ENCODE measurements around the gene EP400.
"Not testable (repeated sequence)": the region's sequence is repeated elsewhere in the genome, so short reads cannot be mapped to it uniquely, and the experiment has no call there.

The EP400 gene

GRCh38 chr12:132071830-132072384, 122.2 kb downstream of the EP400 start:
- DNase-seq, result no peak

- DNase-seq, result no peak
These were observed 124.5 kb downstream of the EP400 start for GRCh38 chr12:132074216-132074615.

- DNase-seq, result no peak
These were observed 125.4 kb downstream of the EP400 start for GRCh38 chr12:132075026-132075713.

GRCh38 chr12:132075714-132076553, 126.2 kb downstream of the EP400 start:
- no peak for DNase-seq

GRCh38 chr12:132076711-132077110, 127.0 kb downstream of the EP400 start:
- no peak for DNase-seq

- no peak for DNase-seq
These were observed 127.8 kb downstream of the EP400 start for GRCh38 chr12:132077322-132078100.

GRCh38 chr12:132078190-132078589, 128.4 kb downstream of the EP400 start:
- DNase-seq, result no peak

GRCh38 chr12:132079200-132079599, 129.5 kb downstream of the EP400 start:
- DNase-seq, result no peak

- no peak for DNase-seq
These were observed 130.0 kb downstream of the EP400 start for GRCh38 chr12:132079695-132080094.

- DNase-seq, result not testable (repeated sequence)
These were observed 130.8 kb downstream of the EP400 start for GRCh38 chr12:132080515-132080914.

GRCh38 chr12:132081423-132081822, 131.7 kb downstream of the EP400 start:
- no peak for DNase-seq

GRCh38 chr12:132083614-132083940, 133.8 kb downstream of the EP400 start:
- no peak for DNase-seq

- DNase-seq, result peak; percentile 92
These were observed 134.3 kb downstream of the EP400 start for GRCh38 chr12:132083941-132084620.

GRCh38 chr12:132084621-132085290, 135.0 kb downstream of the EP400 start:
- no peak for DNase-seq

- DNase-seq, result no peak
These were observed 135.5 kb downstream of the EP400 start for GRCh38 chr12:132085291-132085635.

- no peak for DNase-seq
These were observed 139.7 kb downstream of the EP400 start for GRCh38 chr12:132089407-132089910.

GRCh38 chr12:132094269-132094891, 144.6 kb downstream of the EP400 start:
- DNase-seq, result no peak

- DNase-seq, result no peak
These were observed 146.0 kb downstream of the EP400 start for GRCh38 chr12:132095520-132096409.

- no peak for DNase-seq
These were observed 150.0 kb downstream of the EP400 start for GRCh38 chr12:132099739-132100138.

GRCh38 chr12:132100306-132101065, 150.7 kb downstream of the EP400 start:
- no peak for DNase-seq

All from midbrain (tissue), 1 donor.